ENCODE data around the gene C1orf141.
A peak's percentile ranks its signal among the peaks of the same experiment; 100 is the strongest.
"Not testable (repeated sequence)": the region's sequence is repeated elsewhere in the genome, so short reads cannot be mapped to it uniquely, and the experiment has no call there.

C1orf141 gene

DNA sequence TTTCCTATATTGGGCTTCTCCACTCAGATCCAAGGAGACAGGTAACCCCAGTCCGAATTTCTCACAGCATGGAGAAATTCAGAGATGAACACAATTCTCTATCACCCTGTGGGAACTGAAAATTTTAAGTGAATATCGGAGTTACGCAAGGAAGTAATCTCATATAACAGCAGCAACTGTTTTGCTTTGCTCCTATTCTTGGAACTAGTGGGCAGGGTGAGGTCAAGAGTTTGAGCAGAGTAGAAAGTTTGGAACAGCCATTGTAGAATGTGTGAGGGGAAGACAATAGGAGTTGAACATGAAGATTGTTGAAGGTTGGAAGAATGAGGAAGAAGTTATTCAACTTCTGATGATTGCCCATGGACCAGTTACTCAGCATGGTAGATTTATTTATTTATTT, 56.5 kb downstream of the C1orf141 start:
- DNase-seq = no peak

DNA sequence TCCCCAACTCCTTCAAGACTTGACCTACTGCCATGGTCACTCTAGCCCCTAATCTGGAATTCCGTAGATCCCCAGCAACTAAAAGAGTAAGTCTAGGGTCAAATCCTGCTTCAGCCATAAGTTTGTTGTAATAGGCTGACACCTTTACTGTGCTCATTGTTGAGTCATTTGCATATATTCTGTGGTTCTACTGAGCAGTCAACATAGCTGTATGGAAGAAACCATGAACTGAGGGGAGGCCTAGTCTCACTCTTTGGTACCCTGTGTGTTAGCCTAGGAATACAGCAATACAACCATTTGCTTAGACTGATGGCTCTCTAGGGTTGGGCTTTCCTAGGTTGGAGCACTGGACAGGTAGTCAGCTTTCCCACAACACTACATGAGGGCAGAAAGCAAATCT, 57.2 kb downstream of the C1orf141 start:
- DNase-seq = no peak

DNA sequence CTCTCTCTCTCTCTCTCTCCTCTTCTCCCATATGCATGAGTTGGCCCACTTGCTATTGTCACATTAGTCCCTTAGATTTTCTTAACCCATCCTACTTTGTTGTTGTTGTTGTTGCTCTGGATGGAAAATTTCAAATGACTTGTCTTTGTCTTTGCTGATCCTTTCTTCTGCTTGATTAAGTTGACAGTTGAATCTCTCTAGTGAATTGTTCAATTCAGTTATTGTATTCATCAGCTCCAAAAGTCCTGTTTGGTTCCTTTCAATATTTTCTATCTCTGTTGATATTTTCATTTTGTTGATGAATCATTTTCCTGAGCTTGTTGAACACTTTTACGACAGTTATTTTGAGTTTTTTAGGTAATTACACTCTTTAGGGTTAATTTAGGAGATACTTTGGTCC, 62.0 kb downstream of the C1orf141 start:
- no peak for DNase-seq

DNA sequence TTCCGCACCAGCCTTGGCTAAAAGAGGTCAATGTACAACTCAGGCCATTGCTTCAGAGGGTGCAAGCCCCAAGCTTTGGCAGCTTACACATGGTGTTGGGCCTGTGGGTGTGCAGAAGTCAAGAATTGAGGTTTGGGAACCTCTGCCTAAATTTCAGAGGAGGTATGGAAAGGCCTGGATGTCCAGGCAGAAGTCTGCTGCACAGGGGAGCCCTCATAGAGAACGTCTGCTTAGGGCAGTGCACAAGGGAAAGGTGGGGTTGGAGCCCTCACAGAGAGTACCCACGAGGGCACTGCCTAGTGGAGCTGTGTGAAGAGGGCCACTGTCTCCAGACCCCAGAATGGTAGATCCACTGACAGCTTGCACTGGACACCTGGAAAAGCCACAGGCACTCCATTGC, 67.1 kb downstream of the C1orf141 start:
- DNase-seq = not testable (repeated sequence)

DNA sequence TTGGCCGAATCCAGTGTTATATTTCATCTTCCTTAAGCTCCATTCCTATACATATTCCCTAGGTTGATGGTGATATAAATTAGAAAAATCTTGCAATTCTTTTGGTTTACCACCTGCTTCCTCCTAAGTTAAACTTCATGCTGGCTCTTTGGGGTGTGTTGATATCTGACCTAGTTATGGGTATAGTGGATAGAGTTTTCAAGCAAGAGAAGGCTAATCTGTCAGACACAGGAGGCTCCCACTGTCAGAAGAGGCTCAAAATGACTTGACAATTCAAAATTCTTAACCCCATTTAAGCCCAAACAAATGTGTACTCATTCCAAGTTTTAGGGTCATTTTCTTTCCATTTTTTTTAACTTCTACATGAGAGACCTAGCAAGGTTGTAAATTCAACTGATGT, 72.4 kb downstream of the C1orf141 start:
- no peak for DNase-seq

DNA sequence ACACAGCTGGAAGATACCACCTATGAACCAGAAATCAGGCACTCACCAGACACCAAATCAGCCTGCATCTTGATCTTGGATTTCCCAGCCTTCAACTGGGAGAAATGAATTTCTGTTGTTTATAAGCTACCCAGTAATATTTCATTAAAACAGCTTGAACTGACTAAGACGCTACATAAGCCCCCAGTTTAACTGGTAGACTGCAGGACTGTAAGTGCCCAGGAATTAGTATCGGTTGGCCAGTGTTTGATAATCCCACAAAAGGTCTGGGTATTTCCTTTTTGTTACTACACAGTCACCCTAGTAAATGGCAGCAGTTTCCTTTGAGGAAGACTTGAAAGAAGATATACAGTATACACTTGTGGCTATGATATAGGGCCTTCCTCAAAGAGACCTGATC, 73.5 kb downstream of the C1orf141 start:
- DNase-seq = no peak

DNA sequence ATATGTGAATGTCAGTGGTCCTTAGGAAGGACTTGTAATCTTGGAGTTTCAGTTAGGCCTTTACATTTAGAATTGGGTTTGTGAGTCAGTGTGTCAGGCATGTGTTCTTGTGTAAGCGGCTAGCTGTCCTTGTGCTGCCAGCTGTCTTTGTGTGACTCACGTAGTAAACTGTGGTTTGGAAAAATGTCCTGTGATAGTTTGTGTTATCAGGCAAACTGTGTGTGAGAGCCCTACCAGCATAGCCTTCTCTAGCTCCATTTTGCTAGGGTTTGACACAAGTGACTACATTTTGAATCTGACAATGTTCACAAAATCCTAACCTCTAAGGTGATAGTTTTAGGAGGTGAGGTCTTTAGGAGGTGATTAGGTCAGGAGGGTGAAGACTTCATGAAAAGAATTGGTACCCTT, 74.0 kb downstream of the C1orf141 start:
- no peak for DNase-seq

DNA sequence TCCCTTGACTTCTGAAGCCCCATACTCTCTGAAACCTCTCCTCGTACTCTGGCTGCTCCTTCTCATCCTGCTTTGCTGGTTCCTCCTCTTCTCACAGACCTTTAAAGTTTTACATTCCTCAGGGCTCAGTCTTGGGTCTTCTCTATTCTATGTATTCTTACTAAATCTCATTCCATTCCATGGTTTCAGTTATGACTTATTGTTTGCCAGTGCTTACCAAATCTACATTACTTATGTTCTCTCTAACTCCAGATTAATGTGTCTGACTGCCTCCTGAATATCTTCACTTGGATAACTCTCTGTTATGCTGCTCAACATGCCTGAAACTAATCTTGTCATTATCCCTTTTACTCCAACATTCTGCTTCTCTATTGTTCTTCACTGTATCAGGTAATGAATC, 75.4 kb downstream of the C1orf141 start:
- DNase-seq = no peak

DNA sequence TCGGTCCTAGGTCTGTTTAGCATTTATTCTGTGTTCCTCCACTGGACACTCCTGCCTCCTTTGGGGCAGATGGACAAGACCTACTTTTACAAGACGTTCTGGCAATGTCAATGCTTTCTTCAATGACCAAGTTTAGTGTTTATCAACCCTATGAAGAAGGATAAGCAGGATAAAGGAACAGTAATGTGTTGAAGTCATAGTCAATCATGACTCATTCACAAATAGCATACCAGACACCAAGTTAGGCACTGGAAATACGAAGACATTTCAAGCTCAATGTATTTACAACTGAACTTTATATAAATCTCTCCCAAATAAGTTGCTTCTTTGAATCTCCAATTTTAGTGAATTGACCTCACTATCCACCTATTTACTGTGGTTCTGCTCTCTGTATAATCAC, 76.0 kb downstream of the C1orf141 start:
- no peak for DNase-seq

DNA sequence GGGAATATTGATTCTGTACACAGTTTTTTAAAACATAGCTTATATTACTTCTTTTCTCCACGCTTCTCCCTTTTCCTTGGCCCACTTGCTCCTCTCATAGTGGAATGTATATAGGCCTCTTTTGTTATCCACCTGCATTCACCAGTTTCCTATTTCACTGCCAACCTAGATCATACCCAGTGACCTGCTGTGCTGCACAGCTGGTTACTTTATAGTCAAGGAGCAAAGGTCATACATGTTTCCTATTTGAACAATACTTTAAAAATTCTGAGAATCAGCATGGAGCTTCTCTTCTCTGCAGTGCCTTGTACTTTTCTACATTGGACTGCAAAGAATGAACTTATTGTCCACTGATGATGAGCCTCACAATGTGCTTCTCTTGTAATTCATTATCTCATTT, 76.5 kb downstream of the C1orf141 start:
- DNase-seq = no peak

DNA sequence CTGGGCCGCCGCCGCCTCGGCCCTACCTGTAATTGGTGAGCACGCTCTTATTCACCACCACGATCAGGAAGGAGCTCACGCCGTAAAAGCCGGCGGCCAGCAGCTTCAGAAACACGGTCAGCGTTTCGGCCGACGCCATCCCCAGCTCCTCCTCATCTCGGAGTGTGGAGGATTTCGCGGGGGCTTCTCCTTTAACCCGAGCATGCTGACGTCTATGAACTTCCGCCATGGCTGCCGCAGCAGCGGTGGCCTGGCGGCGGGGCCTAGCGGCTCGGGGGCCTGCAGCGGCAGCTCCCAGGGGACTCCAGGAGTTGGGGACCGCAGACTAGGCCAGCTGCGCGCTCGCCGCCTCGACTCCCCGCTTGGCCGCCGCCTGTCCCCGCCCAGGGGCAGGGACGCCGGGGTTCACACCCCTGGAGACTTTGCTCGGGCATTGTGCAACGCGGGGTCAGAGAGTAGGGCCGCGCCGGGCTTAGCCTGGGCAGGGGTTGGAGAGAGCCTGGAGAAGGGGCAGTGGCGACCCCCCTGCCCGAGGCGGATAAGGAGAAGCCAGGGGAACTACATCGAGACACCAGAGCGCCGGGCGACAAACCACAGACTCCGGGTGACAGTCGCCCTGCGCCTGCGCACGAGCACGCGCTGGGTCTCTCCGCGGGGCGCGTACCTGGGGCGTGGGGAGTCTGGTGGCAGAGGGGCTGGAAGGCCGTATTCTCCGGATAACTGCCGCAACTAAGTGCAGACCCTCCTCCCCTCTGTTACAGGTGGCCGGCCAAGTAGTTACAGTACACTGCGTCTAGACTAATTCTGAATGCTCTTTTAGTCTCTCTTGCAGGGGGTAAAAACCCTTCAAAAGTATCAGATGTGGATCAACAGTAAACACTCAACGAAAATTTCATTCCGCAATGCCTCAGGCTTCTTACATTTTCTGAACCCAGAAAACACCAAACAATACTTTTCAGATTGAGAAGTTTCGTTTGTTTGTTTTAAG, 80.7 kb downstream of the C1orf141 start, which contains the start of gene SLC35D1:
SLC35D1 (minus strand) TSS at position 364 of the 988 bp plus-strand sequence; CDS start at position 229, 135 bp downstream.
- peak; percentile 27 for DNase-seq

DNA sequence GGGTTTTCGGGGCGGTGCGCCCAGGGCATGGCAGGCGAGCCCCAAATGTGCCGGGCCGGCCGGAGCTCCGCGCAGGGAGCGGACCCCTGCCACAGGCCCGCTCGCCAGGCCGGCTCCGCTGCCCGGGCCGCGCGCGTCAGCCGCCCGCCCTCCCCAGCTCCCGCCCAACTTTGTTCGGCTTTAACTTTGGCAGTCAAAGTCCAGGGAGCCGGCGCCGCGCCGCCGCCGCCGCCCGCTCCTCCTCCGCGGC, 81.3 kb downstream of the C1orf141 start:
- no peak for DNase-seq

DNA sequence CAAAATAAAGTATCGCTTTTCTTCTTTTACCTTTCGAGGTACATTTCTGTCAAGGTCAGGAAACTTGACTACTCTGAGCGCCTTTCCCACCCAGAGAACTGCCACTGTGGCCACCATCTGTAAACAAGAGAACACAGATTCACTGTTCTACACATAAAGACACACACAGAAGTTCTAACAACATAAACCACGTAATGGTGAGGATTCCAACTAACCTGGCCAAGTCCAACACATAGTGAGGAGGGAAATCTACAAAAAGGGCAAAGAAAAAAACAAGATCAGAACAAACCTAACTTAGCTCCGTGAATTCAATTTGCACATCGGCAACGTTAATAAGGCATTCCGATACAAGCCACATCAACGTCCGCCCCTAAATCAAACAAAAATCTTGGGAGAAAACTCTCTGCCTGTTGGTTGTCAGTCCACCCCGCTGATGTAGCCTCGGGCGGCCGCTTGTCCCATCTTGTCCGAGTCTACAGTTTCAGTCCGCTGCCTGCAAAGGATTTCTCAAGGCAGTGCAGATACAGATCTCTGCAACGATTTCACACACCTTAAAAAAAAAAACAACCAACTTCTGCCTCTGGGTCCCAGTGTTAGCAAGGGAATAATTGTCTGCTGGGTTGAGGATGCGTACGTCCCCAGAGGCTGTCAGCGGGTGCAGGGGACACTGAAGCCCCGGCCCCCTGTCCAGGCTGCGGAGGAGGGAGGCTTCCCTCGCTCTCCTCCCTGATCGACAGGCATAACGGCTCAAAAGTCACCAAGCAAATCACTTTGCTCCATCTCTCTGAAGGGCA, 81.8 kb downstream of the C1orf141 start:
- no peak for DNase-seq

DNA sequence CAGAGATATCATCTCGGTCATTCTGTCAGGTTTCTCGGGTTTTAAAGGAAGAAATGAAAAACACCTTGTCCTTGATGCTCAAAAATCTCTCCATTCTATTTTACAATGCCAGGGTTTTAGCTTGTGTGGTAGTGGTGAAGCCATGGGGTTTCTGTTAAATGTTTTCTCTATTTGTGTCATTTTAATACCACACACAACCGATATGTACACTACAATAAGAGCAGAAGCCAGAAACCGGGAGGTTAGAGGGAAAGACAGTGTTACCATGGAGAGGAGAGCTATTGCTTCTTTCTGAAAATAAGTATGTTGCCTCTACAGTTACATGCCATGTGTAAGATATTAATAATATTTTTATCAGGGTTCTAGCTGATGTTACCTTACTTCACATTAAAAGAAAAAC, 83.6 kb downstream of the C1orf141 start:
- DNase-seq = no peak

DNA sequence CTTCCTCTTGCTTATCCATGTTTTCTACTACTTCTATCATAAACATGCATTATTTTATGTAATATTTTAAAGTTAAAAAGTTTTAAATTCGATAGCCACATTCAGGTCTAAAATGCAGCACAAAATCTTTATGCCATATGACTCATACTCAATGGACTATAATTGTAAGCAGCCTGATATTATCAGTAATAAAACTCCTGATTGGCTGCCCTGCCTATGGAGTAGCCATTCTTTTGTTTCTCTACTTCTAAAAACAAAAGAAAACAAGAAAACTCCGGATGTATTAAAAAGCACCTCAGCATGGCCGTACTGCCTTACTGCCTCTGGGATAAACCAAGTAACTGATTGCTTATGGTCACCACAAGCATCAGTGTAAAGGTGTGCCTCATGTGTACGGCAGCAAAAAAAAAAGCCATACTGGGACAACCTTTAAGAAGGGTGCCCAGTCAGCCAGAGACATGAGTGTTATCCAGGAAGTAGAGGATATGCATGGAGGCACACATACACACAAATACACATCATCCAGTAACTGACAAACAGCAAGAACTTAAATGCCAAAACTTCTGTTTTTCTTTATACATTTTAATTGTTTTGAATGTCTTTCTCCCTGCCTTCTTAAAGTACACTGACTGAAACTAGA, 90.0 kb downstream of the C1orf141 start:
- no peak for DNase-seq

DNA sequence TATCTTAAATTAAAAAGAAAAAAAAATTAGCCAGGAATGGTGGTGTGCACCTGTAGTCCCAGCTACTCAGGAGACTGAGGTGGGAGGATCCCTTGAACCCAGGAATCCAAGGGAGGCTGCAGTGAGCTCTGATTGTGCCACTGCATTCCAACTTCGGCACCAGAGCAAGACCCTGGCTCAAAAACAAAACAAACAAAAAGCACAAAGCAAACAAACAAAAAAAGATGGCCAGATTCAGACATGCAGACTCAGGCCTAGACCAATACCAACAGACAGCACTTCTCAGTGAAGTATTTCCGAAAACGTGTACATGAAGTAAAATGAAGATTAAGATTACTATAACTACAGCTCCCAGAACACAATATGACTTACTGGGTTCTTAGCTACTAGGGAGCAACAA, 91.4 kb downstream of the C1orf141 start:
- DNase-seq = no peak
